IPS DF 6.9 (cell line): ENCODE results near the gene NLRP1.
A peak's percentile ranks its signal among the peaks of the same experiment; 100 is the strongest.

Experiments used
- DNase-seq: peaks from one replicate; pipeline ENCODE4 v3.0.0-alpha.2; 2013; ENCODE audit warnings: low read depth, low spot score
- H3K27ac ChIP-seq: one replicate; pipeline ENCODE4 v1.5.1; 2013; ENCODE audit warnings: low read length, control low read depth
- H3K27me3 ChIP-seq: 2 replicates; pipeline ENCODE4 v1.6.1; 2013; ENCODE audit warnings: mild to moderate bottlenecking, low read length; ENCODE audit not compliant: control insufficient read depth, insufficient read depth
- H3K36me3 ChIP-seq: 2 replicates; pipeline ENCODE4 v1.6.1; 2013; ENCODE audit warnings: low read length; ENCODE audit not compliant: control insufficient read depth, insufficient read depth
- H3K4me1 ChIP-seq: 2 replicates; pipeline ENCODE4 v1.6.1; 2013; ENCODE audit warnings: low read length; ENCODE audit not compliant: control insufficient read depth, insufficient read depth
- H3K4me3 ChIP-seq: 2 replicates; pipeline ENCODE4 v1.5.1; 2013; ENCODE audit warnings: mild to moderate bottlenecking, low read length
- H3K9me3 ChIP-seq: 2 replicates; pipeline ENCODE4 v1.6.1; 2013; ENCODE audit warnings: low read length, inconsistent platforms; ENCODE audit not compliant: control insufficient read depth, insufficient read depth
- WGBS: extraction: QIAGEN DNeasy Blood & Tissue Kit; methylation state at CpG from one replicate; pipeline ENCODE4 v1.1.7; 2013; ENCODE audit warnings: mixed read lengths, missing lambda C conversion rate; ENCODE audit not compliant: insufficient read length, insufficient coverage; 5-methylcytosine and 5-hydroxymethylcytosine counted together

The NLRP1 gene

GRCh38 chr17:5478992-5479391, 105.3 kb downstream of the NLRP1 start:
- no peak overlapping the region for H3K27ac ChIP-seq
- peaks cover 19% of the 10 kb centered on the region; the same call in 1 of the 2 replicates for H3K36me3 ChIP-seq

GRCh38 chr17:5473906-5474305, 110.4 kb downstream of the NLRP1 start:
- Histone ChIP-seq H3K27me3 (no peaks in the 10 kb centered on the region), H3K4me1 (no peaks in the 10 kb centered on the region), H3K27ac (no peak overlapping the region), H3K4me3 (no peak overlapping the region), H3K9me3 (no peaks in the 10 kb centered on the region), H3K36me3 (peaks cover 12% of the 10 kb centered on the region; the same call in 1 of the 2 replicates)
- whole genome bisulfite sequencing = no CpG with 5 or more reads among the region's 2 CpGs
- DNase-seq = no peak

More at GRCh38 chr17:5478992-5479391, 105.3 kb downstream of the NLRP1 start:
- DNase-seq = no peak
- Histone ChIP-seq H3K4me3 (no peak overlapping the region), H3K27me3 (no peaks in the 10 kb centered on the region), H3K4me1 (no peaks in the 10 kb centered on the region), H3K9me3 (no peaks in the 10 kb centered on the region)
- WGBS = no CpG with 5 or more reads among the region's 4 CpGs

- H3K27me3 ChIP-seq = no peaks in the 10 kb centered on the region
- peaks cover 7% of the 10 kb centered on the region; the same call in 1 of the 2 replicates for H3K36me3 ChIP-seq
- no peak overlapping the region for H3K4me3 ChIP-seq
- no peaks in the 10 kb centered on the region for H3K9me3 ChIP-seq
- DNase-seq = no peak
- 100% methylated on average over 1 of the region's 3 CpGs for WGBS
- H3K4me1 ChIP-seq = no peaks in the 10 kb centered on the region
- no peak overlapping the region for H3K27ac ChIP-seq
Observed at GRCh38 chr17:5472511-5472910, 111.8 kb downstream of the NLRP1 start.

GRCh38 chr17:5468075-5468473, 116.2 kb downstream of the NLRP1 start:
- Histone ChIP-seq H3K4me3 (peak overlapping the region; percentile 90), H3K9me3 (no peaks in the 10 kb centered on the region), H3K27ac (no peak overlapping the region), H3K4me1 (no peaks in the 10 kb centered on the region), H3K36me3 (no peaks in the 10 kb centered on the region; the same call in 1 of the 2 replicates), H3K27me3 (no peaks in the 10 kb centered on the region)
- no peak for DNase-seq
- no CpG with 5 or more reads among the region's 17 CpGs for WGBS

GRCh38 chr17:5467416-5467815, 116.9 kb downstream of the NLRP1 start:
- H3K4me1 ChIP-seq = no peaks in the 10 kb centered on the region
- H3K36me3 ChIP-seq = no peaks in the 10 kb centered on the region; the same call in 1 of the 2 replicates
- H3K9me3 ChIP-seq = no peaks in the 10 kb centered on the region
- no peaks in the 10 kb centered on the region for H3K27me3 ChIP-seq
- no peak overlapping the region for H3K27ac ChIP-seq
- whole genome bisulfite sequencing = no CpG with 5 or more reads among the region's 8 CpGs
- no peak for DNase-seq
- H3K4me3 ChIP-seq = peak overlapping the region; percentile 90; the same call in 1 of the 2 replicates

- Histone ChIP-seq H3K4me3 (no peak overlapping the region), H3K4me1 (no peaks in the 10 kb centered on the region), H3K27ac (no peak overlapping the region), H3K27me3 (no peaks in the 10 kb centered on the region), H3K9me3 (no peaks in the 10 kb centered on the region), H3K36me3 (no peaks in the 10 kb centered on the region; the same call in 1 of the 2 replicates)
- WGBS = no CpG with 5 or more reads among the region's 4 CpGs
- no peak for DNase-seq
Observed at GRCh38 chr17:5466295-5466694, 118.0 kb downstream of the NLRP1 start.

GRCh38 chr17:5464717-5465507, 119.4 kb downstream of the NLRP1 start:
- H3K9me3 ChIP-seq = no peaks in the 10 kb centered on the region
- H3K27ac ChIP-seq = no peak overlapping the region
- no peaks in the 10 kb centered on the region for H3K27me3 ChIP-seq
- H3K36me3 ChIP-seq = peaks cover 5% of the 10 kb centered on the region; the same call in 1 of the 2 replicates
- H3K4me1 ChIP-seq = no peaks in the 10 kb centered on the region
- H3K4me3 ChIP-seq = no peak overlapping the region
- DNase-seq = no peak
- no CpG with 5 or more reads among the region's 10 CpGs for WGBS
